Measurements from ENCODE around the gene GLI3. TPM values are rescaled to one million over a fixed set of nuclear protein-coding genes. Genes with fewer than 3 reads are reported as not detected.

GLI3 gene
- total and polyA plus RNA-seq, 10 of the 15 experiments (the other 5 are each of a cell fraction or from before 2014, with no cell fraction given), result 0.01 TPM; not detected in 8

DNA sequence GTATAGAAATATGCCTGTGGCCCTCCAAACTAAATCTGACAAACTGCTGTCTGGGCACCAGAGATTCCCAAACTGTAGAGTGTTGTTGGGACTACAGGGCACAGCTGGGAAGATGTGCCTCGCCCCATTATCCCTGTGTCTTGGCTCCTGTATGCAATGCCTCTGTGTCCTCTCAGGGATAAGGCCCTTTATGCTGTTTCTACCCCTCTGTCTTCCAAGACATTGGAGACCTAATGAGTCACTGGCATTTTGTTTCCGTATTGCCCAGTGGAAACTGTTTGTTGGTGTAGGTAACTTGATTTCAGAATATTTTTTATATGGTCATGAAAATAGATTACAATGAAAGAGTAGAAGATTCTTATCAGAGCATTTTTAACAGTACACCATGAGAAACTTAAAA lies 183.2 kb downstream of the GLI3 start:
- Histone ChIP-seq H3K4me2 (ENCODE audit: control insufficient read depth, insufficient read depth) (no peak overlapping the region), H3K79me2 (ENCODE audit: control insufficient read depth, insufficient read depth, low read length) (no peaks in the 10 kb centered on the region), H3K9ac (ENCODE audit: control insufficient read depth, insufficient read depth, low read length) (no peak overlapping the region), H4K20me1 (ENCODE audit: control insufficient read depth, insufficient read depth) (no peaks in the 10 kb centered on the region), H3K27me3 (replicated peaks in 1 of 2; ENCODE audit: control insufficient read depth in 2 of 2, insufficient read depth in 2 of 2, low read length in 1 of 2) (no peaks in the 10 kb centered on the region; a peak in 1 of 4 replicates), H3K4me3 (no peak overlapping the region), H3K9me3 (replicated peaks; ENCODE audit: control insufficient read depth, insufficient read depth, low read length) (no peaks in the 10 kb centered on the region), H3K36me3 (ENCODE audit: control insufficient read depth in 2 of 2, insufficient read depth in 2 of 2, low read length in 1 of 2) (no peaks in the 10 kb centered on the region), H3K4me1 (ENCODE audit: control insufficient read depth, insufficient read depth, low read length) (no peaks in the 10 kb centered on the region), H2AFZ (ENCODE audit: control insufficient read depth, low read depth, low read length) (no peak overlapping the region), H3K27ac (ENCODE audit: control insufficient read depth, insufficient read depth) (no peak overlapping the region)
- BruUV-seq (replicated peaks), result no TSS peak
- ChIA-PET CTCF (no interaction called here), POLR2A (no interaction called here), RAD21 (ENCODE audit: unreplicated experiment) (no interaction called here), SMC1A (ENCODE audit: uncharacterized antibody, unreplicated experiment) (no interaction called here)
- in situ Hi-C loops (cut with MboI), result no loop called here
- intact Hi-C loops (cut with micrococcal nuclease; ENCODE audit: unreplicated experiment), result no loop called here
- ATAC-seq (no peak), DNase-seq (ENCODE audit: low read depth, low spot score) (no peak), FAIRE-seq (no peak)
- WGBS (ENCODE audit: insufficient coverage, insufficient replicate concordance, low lambda C conversion rate, missing lambda C conversion rate), result 9% methylated on average over 2 of the region's 2 CpGs
- TF ChIP-seq GABPA (IDR thresholded peaks at IDR 0.05; ENCODE audit: low read depth), result no peak
- no peak for TF ChIP-seq SIX5 (IDR thresholded peaks at IDR 0.05; ENCODE audit: low read depth, low read length, severe bottlenecking)
- TF ChIP-seq, protein P1, sequence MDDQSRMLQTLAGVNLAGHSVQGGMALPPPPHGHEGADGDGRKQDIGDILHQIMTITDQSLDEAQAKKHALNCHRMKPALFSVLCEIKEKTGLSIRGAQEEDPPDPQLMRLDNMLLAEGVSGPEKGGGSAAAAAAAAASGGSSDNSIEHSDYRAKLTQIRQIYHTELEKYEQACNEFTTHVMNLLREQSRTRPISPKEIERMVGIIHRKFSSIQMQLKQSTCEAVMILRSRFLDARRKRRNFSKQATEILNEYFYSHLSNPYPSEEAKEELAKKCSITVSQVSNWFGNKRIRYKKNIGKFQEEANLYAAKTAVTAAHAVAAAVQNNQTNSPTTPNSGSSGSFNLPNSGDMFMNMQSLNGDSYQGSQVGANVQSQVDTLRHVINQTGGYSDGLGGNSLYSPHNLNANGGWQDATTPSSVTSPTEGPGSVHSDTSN (IDR thresholded peaks at IDR 0.05; ENCODE audit: insufficient replicate concordance, low read depth, low read length), result no peak
- no peak for TF ChIP-seq EZH2 (IDR thresholded peaks at IDR 0.05; ENCODE audit: borderline replicate concordance, control insufficient read depth, low read depth, low read length)
- TF ChIP-seq, protein P2, sequence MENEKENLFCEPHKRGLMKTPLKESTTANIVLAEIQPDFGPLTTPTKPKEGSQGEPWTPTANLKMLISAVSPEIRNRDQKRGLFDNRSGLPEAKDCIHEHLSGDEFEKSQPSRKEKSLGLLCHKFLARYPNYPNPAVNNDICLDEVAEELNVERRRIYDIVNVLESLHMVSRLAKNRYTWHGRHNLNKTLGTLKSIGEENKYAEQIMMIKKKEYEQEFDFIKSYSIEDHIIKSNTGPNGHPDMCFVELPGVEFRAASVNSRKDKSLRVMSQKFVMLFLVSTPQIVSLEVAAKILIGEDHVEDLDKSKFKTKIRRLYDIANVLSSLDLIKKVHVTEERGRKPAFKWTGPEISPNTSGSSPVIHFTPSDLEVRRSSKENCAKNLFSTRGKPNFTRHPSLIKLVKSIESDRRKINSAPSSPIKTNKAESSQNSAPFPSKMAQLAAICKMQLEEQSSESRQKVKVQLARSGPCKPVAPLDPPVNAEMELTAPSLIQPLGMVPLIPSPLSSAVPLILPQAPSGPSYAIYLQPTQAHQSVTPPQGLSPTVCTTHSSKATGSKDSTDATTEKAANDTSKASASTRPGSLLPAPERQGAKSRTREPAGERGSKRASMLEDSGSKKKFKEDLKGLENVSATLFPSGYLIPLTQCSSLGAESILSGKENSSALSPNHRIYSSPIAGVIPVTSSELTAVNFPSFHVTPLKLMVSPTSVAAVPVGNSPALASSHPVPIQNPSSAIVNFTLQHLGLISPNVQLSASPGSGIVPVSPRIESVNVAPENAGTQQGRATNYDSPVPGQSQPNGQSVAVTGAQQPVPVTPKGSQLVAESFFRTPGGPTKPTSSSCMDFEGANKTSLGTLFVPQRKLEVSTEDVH (IDR thresholded peaks at IDR 0.05; ENCODE audit: low read depth, partially characterized antibody), result no peak
- no peak for TF ChIP-seq NBN (IDR thresholded peaks at IDR 0.05)
- TF ChIP-seq, protein P3, sequence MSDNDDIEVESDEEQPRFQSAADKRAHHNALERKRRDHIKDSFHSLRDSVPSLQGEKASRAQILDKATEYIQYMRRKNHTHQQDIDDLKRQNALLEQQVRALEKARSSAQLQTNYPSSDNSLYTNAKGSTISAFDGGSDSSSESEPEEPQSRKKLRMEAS (IDR thresholded peaks at IDR 0.05; ENCODE audit: low read depth, low read length), result no peak
- no peak for TF ChIP-seq BACH1 (IDR thresholded peaks at IDR 0.05; ENCODE audit: borderline replicate concordance)
- no peak for TF ChIP-seq NFYA (IDR thresholded peaks at IDR 0.05; ENCODE audit: borderline replicate concordance, low read depth, low read length)
- TF ChIP-seq, protein P4, sequence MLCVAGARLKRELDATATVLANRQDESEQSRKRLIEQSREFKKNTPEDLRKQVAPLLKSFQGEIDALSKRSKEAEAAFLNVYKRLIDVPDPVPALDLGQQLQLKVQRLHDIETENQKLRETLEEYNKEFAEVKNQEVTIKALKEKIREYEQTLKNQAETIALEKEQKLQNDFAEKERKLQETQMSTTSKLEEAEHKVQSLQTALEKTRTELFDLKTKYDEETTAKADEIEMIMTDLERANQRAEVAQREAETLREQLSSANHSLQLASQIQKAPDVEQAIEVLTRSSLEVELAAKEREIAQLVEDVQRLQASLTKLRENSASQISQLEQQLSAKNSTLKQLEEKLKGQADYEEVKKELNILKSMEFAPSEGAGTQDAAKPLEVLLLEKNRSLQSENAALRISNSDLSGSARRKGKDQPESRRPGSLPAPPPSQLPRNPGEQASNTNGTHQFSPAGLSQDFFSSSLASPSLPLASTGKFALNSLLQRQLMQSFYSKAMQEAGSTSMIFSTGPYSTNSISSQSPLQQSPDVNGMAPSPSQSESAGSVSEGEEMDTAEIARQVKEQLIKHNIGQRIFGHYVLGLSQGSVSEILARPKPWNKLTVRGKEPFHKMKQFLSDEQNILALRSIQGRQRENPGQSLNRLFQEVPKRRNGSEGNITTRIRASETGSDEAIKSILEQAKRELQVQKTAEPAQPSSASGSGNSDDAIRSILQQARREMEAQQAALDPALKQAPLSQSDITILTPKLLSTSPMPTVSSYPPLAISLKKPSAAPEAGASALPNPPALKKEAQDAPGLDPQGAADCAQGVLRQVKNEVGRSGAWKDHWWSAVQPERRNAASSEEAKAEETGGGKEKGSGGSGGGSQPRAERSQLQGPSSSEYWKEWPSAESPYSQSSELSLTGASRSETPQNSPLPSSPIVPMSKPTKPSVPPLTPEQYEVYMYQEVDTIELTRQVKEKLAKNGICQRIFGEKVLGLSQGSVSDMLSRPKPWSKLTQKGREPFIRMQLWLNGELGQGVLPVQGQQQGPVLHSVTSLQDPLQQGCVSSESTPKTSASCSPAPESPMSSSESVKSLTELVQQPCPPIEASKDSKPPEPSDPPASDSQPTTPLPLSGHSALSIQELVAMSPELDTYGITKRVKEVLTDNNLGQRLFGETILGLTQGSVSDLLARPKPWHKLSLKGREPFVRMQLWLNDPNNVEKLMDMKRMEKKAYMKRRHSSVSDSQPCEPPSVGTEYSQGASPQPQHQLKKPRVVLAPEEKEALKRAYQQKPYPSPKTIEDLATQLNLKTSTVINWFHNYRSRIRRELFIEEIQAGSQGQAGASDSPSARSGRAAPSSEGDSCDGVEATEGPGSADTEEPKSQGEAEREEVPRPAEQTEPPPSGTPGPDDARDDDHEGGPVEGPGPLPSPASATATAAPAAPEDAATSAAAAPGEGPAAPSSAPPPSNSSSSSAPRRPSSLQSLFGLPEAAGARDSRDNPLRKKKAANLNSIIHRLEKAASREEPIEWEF (IDR thresholded peaks at IDR 0.05; ENCODE audit: insufficient replicate concordance, low read depth, low read length), result no peak
- TF ChIP-seq, protein P5, sequence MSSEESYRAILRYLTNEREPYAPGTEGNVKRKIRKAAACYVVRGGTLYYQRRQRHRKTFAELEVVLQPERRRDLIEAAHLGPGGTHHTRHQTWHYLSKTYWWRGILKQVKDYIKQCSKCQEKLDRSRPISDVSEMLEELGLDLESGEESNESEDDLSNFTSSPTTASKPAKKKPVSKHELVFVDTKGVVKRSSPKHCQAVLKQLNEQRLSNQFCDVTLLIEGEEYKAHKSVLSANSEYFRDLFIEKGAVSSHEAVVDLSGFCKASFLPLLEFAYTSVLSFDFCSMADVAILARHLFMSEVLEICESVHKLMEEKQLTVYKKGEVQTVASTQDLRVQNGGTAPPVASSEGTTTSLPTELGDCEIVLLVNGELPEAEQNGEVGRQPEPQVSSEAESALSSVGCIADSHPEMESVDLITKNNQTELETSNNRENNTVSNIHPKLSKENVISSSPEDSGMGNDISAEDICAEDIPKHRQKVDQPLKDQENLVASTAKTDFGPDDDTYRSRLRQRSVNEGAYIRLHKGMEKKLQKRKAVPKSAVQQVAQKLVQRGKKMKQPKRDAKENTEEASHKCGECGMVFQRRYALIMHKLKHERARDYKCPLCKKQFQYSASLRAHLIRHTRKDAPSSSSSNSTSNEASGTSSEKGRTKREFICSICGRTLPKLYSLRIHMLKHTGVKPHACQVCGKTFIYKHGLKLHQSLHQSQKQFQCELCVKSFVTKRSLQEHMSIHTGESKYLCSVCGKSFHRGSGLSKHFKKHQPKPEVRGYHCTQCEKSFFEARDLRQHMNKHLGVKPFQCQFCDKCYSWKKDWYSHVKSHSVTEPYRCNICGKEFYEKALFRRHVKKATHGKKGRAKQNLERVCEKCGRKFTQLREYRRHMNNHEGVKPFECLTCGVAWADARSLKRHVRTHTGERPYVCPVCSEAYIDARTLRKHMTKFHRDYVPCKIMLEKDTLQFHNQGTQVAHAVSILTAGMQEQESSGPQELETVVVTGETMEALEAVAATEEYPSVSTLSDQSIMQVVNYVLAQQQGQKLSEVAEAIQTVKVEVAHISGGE (CRISPR knock-in tag; IDR thresholded peaks at IDR 0.05), result no peak

All from GM12878 (cell line).